Effector memory CD4-positive, alpha-beta T cell (primary cell): ENCODE measurements around the gene KLF11.

Experiments used
- DNase-seq, 3 donors: peaks; one replicate each; pipeline ENCODE4 v3.0.0-alpha.2; 2020
- H3K27ac ChIP-seq: 2 replicates; pipeline ENCODE4 v1.7.0; 2013; ENCODE audit warnings: mild to moderate bottlenecking, low read length, moderate library complexity; ENCODE audit not compliant: insufficient read depth, poor library complexity, severe bottlenecking
- H3K27me3 ChIP-seq: replicated peaks from 2 replicates; pipeline ENCODE4 v1.7.0; 2013; ENCODE audit warnings: mild to moderate bottlenecking, low read length; ENCODE audit not compliant: insufficient read depth, control insufficient read depth, poor library complexity, severe bottlenecking
- H3K36me3 ChIP-seq: 2 replicates; pipeline ENCODE4 v1.7.0; 2013; ENCODE audit warnings: mild to moderate bottlenecking, low read length, moderate library complexity; ENCODE audit not compliant: control insufficient read depth, insufficient read depth
- H3K4me1 ChIP-seq: 2 replicates; pipeline ENCODE4 v1.7.0; 2013; ENCODE audit warnings: low read length, mild to moderate bottlenecking; ENCODE audit not compliant: control insufficient read depth, insufficient read depth, poor library complexity, severe bottlenecking
- H3K4me3 ChIP-seq: 2 replicates; pipeline ENCODE4 v1.7.0; 2013; ENCODE audit warnings: low read length, low read depth, mild to moderate bottlenecking; ENCODE audit not compliant: insufficient read depth, poor library complexity, severe bottlenecking
- H3K9me3 ChIP-seq: 2 replicates; pipeline ENCODE4 v1.7.0; 2013; ENCODE audit warnings: mild to moderate bottlenecking, low read length, moderate library complexity; ENCODE audit not compliant: control insufficient read depth

Gene KLF11

GRCh38 chr2:10096641-10097040, 53.3 kb downstream of the KLF11 start:
- Histone ChIP-seq H3K4me1 (peaks cover under 1% of the 10 kb centered on the region), H3K36me3 (no peaks in the 10 kb centered on the region), H3K27ac (no peak overlapping the region), H3K9me3 (no peaks in the 10 kb centered on the region), H3K4me3 (no peak overlapping the region), H3K27me3 (peaks cover 10% of the 10 kb centered on the region)
- no peak for DNase-seq

DNA sequence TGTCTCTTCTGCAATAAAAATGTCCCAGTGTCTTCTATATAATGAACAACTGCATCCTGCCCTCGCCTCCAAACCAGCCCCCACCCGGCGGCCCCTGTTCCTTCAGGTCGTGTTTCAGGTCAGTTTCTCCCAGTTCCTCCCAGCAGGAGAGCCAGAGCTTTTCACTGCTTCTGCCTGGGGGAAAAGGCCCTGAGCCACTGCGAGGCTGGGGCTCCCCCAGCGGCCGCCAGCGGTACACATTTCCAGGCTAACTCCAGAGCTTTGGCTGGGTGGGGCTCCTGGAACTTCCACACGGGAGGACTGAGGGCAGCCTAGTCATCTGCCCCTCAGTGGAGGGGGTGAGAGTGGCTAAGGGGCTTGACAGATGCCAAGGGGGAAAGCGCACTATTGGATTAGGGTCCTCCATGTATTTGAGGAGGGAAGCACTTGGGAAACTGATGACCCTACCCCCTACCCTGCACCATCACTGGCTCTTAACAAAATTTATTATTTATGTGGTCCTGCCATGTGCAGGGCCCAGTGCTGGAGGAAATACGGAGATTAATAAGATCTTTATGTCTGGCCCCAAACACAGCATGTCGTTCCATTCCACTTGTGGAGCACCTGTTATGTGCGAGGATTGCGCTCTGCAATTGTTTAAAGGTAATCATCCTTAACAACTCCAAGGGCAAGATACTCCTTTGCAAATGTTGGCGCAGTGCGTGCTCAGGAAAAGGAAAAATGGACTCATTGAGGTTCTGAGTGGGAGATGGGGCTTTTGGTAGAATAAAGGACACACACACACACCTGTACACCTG, 54.2 kb downstream of the KLF11 start:
- Histone ChIP-seq H3K36me3 (no peaks in the 10 kb centered on the region), H3K27me3 (peaks cover 10% of the 10 kb centered on the region), H3K27ac (no peak overlapping the region), H3K4me1 (no peaks in the 10 kb centered on the region), H3K9me3 (no peaks in the 10 kb centered on the region), H3K4me3 (no peak overlapping the region)
- DNase-seq = no peak

GRCh38 chr2:10101491-10101890, 58.1 kb downstream of the KLF11 start:
- no peak overlapping the region for H3K27ac ChIP-seq
- no peak overlapping the region for H3K4me3 ChIP-seq
- H3K27me3 ChIP-seq = no peaks in the 10 kb centered on the region
- no peaks in the 10 kb centered on the region for H3K36me3 ChIP-seq
- DNase-seq = no peak
- H3K9me3 ChIP-seq = no peaks in the 10 kb centered on the region
- no peaks in the 10 kb centered on the region for H3K4me1 ChIP-seq

DNA sequence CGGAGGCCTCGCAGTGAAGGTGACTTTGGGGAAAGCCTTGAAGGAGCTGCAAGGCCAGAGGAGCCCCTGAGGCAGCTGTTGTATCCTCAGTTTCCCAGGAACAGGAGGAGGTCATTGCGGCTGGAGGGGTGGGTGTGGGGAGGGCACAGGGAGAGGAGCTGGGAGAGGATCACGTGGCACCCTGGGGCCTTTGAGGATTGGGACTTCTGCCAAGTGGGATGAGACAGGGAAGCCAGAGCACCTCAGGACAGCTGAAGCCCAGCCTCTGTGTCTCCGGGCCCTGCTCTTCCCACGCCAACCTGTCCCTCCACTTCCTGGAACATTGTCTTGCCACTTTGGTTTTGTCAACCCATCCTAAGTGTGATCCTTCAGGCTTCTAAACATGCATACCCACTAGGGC, 59.8 kb downstream of the KLF11 start:
- no peak overlapping the region for H3K4me3 ChIP-seq
- H3K27ac ChIP-seq = no peak overlapping the region
- H3K4me1 ChIP-seq = no peaks in the 10 kb centered on the region
- no peak for DNase-seq
- no peaks in the 10 kb centered on the region for H3K36me3 ChIP-seq
- no peaks in the 10 kb centered on the region for H3K27me3 ChIP-seq
- no peaks in the 10 kb centered on the region for H3K9me3 ChIP-seq
